HG02678 (cell line): ENCODE data around the gene EXOC3L4.
"Not testable (repeated sequence)": the region's sequence is repeated elsewhere in the genome, so short reads cannot be mapped to it uniquely, and the experiment has no call there.

ENCODE experiments used
- ATAC-seq: cut with Tn5 transposase; IDR thresholded peaks from one replicate; pipeline ENCODE4 v1.9.1; 2021; ENCODE audit warnings: mild to moderate bottlenecking, moderate library complexity; ENCODE audit not compliant: unreplicated experiment

EXOC3L4 gene

DNA sequence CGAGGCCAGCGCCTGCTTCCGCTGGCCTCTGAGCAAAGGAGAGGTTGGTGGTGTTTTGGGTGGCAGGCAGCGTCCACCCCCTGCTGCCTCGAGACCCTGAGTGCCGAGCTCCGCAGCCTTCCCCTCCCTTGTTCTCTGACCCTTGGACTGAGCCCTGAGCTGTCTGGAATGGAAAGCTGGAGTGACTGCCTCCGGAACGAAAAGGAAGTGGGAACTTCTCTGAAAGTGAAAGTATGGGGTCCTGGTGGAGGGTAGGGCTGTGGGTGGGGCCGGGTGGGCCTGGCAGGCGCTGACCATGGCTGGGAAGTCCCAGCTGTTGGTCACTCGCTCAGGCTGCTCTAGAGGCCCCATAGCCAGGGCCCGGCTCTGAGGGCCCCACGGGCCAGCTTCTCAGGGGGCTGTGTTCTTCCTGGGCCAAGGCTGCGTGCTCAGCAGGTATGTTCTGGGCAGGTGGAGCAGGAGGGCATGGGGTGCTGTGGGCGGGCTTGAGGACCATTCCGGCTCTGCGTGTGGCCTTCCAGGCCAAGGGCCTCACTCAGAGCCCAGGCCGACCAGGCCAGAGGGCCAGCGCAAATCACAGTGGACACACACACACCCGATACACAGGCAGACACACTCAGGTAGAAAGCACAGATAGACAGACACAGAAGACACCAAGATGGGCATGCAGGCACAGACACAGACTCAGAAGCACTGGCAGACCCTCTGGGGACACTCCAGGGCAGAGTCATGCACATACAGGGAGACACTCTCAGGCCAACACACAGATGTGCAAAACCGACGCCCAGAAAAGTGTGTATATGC lies at the start of gene EXOC3L4:
Gene EXOC3L4 (plus strand): TSS at position 320 of the 804 bp plus-strand sequence. CDS start 5,495 bp downstream, outside the sequence.
- no peak for ATAC-seq

DNA sequence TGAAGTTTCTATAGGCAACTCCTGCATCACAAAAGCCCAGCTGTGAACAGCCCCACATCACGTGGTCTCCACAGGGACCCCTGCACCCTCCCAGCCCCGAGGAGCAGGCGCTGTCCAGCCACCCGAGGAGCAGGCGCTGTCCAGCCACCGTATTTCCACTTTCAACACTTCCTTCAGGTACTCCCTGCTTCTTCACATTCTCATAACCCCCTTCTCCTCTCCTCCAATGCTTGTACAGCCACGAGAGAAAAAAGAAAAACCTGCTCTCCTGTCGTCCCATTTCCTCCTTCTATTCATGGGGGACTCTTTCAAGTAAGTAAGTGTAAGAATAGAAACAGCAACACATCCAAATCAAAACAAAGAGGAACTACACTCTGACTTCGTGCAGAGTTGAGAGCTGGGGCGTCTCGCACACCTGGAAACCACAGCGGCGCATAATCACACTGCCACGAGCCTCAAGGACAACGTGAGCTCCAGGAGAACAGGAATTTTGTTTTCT lies 49.1 kb upstream of the EXOC3L4 start:
- peak; percentile 52 for ATAC-seq

DNA sequence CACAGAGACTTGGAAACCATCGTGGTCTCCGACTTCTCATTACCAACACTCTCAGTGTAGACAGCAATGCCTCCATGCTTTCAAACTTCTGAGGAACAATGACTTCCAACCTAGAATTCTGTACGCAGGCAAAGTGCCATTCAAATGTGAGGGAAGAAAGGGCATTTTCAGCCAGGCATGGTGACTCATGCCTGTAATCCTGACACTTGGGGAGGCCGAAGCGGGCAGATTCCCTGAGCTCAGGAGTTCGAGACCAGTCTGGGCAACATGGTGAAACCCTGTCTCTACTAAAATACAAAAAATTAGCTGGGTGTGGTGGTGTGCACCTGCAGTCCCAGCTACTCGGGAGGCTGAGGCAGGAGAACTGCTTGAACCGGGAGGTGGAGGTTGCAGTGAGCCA lies 47.1 kb upstream of the EXOC3L4 start:
- ATAC-seq: not testable (repeated sequence)

DNA sequence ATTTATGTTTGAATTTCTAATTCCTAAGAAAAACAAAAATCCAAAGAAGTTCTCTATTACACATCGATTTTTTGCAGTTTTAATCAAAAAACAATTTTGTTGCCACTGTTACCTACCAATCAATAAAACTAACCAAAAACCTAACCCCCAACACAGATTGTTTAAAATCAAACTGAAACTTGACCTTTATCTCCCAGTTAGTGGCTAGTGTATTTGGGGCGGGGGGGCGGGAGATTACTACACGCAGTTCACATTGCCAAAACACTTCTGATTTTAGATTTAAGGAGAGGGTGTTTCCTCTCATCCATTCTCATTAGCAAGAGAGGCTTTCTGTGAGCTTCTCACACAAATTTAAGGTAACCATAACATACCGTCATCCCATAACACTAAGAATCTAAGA lies 43.6 kb upstream of the EXOC3L4 start:
- no peak for ATAC-seq

DNA sequence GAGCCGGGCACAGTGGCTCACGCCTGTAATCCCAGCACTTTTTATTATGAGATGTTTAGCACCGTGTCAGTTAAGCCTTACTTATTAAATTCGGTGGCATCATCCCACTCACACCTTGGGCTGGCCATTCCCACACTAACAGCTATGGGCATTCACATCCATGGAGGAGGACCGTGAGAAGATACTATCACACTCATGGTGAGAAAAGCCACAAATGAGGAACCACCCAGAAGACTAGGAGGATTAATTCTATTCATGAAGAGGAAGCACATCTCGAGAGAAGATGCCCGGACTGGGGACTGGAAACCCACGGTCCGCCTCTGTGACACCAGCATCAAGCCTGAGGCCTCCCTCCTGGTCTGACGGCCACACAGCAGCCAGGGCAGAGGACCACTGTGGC lies 42.1 kb upstream of the EXOC3L4 start:
- ATAC-seq: no peak

DNA sequence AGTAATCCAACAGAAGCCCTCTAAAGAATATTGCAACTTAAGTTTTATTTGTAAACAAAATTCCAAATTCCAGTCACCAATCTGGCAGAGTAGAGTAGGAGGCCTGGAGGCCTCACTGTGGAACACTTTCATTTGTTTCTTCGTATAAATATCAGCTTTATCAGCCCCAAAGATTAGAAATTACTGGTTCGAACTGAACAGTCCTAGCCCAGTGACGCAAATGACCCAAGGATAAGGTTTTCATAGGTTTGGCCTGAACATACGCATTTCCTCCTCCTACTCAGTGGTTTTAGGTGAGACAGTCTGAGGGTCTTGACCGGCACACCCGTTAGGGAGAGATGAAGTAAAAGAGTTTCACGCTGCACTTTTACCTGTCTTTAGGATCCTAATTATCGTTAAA lies 38.8 kb upstream of the EXOC3L4 start:
- ATAC-seq: no peak

GRCh38 chr14:103056322-103057027 lies 38.0 kb upstream of the EXOC3L4 start:
- no peak for ATAC-seq

GRCh38 chr14:103057028-103057371 lies 37.5 kb upstream of the EXOC3L4 start:
- ATAC-seq: no peak

GRCh38 chr14:103057372-103058163 lies 37.0 kb upstream of the EXOC3L4 start, which contains the start of gene CDC42BPB:
Gene CDC42BPB (minus strand): TSS chr14:103057549. CDS start chr14:103057173, 376 bp downstream.
- ATAC-seq: peak; percentile 77

DNA sequence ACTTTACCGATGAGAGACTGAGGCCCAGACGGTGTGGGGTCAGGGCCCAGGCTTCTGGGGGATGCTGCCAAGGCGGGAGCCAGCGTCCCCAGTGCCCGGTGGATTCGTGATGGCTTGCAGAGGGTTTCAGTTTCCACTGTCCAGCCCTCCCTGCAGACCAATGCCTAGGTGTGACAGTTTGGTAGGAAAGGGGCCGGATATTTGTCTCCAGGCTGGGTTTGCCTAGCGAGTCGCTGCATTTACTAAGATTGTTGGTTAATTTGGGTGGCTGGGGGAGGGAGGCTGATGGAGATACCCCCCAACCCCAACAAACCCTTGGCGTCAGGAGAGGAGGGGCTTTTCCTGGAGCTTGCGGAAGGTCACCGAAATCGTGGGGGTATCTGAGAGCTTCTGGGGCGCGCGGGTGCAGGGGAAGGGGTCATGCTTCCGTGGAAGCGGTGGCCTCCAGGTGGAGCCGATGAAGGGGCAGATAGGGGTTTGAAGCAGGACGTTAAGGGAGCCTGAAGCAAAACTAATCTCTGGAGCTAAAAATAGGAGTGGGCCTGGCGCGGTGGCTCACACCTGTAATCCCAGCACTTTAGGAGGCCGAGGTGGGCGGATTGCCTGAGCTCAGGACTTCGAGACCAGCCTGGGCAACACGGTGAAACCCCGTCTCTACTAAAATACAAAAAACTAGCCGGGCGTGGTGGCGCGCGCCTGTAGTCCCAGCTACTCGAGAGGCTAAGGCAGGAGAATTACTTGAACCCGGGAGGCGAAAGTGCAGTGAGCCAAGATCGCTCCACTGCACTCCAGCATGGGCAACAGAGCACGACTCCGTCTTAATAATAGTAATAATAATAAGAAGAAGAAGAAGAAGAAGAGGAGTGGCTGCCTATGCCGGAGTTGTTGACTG lies 36.1 kb upstream of the EXOC3L4 start:
- no peak for ATAC-seq

DNA sequence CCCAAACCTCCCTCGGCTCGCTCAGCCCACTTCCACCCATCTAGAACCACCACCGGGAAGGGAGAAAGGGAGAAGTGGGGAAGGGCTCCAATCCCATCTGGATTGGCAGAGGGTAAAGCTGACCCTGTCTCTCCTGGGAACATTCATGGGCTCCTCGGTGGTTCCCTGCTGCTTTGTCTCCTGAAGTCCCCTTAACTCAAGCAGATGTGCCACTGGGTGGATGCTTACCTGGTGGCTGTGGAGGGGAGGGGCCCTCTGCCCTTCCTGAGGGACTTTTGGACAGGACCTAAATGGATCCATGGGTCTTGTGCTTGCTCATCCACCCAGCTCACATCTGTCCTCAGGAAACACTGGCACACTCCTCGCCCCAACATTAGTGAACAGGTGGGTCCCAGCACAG lies 35.0 kb upstream of the EXOC3L4 start:
- no peak for ATAC-seq

GRCh38 chr14:103061482-103061976 lies 33.0 kb upstream of the EXOC3L4 start:
- no peak for ATAC-seq

DNA sequence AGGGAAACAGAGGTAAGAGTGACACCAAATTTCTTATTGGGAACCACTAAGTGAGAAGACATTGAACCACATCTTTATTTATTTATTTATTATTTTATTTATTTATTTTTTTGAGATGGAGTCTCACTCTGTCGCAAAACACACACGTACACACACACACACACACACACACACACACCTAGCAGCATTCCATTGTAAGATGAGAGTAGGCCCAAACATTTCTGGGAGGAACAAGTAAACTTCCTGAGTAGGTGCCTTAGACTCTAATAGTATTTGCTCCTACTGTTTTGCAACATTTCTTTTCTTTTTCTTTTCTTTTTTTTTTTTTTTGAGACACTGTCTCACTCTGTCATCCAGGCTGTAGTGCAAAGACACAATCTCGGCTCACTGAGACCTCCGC lies 30.1 kb upstream of the EXOC3L4 start:
- no peak for ATAC-seq

- no peak for ATAC-seq
Measured at GRCh38 chr14:103064978-103065377, 29.5 kb upstream of the EXOC3L4 start.

- ATAC-seq: no peak
Measured at GRCh38 chr14:103065861-103066260, 28.7 kb upstream of the EXOC3L4 start.

GRCh38 chr14:103066399-103066798 lies 28.1 kb upstream of the EXOC3L4 start:
- ATAC-seq: no peak

GRCh38 chr14:103067231-103067954 lies 27.1 kb upstream of the EXOC3L4 start:
- ATAC-seq: no peak

GRCh38 chr14:103068351-103069073 lies 26.0 kb upstream of the EXOC3L4 start:
- ATAC-seq: no peak
